GM23248 (cell line): Measurements from ENCODE around the gene CCDC187. TPM values are rescaled to one million over a fixed set of nuclear protein-coding genes. Genes with fewer than 3 reads are reported as not detected.
"Not testable (repeated sequence)": the region's sequence is repeated elsewhere in the genome, so short reads cannot be mapped to it uniquely, and the experiment has no call there.

Experiments used
- DNase-seq: peaks from one replicate; pipeline ENCODE4 v3.0.0-alpha.2; 2015
- H2AFZ ChIP-seq: fragments of 200-600 bp; sonication (generic); 2 replicates; pipeline ENCODE4 v1.6.1; 2016; ENCODE audit warnings: antibody characterized with exemption
- H3F3A ChIP-seq: fragments of 200-600 bp; sonication (generic); 2 replicates; pipeline ENCODE4 v1.6.1; 2016; ENCODE audit warnings: mild to moderate bottlenecking, antibody characterized with exemption, mixed run types; ENCODE audit not compliant: insufficient read depth
- H3K27ac ChIP-seq: fragments of 200-600 bp; sonication (generic); 2 replicates; pipeline ENCODE4 v1.5.1; 2016; ENCODE audit warnings: mild to moderate bottlenecking
- H3K27me3 ChIP-seq: fragments of 200-600 bp; sonication (generic); replicated peaks from 2 replicates; pipeline ENCODE4 v1.6.1; 2016; ENCODE audit warnings: mild to moderate bottlenecking; ENCODE audit not compliant: insufficient read depth
- H3K36me3 ChIP-seq: fragments of 200-600 bp; sonication (generic); 2 replicates; pipeline ENCODE4 v1.6.1; 2016; ENCODE audit warnings: low read depth, mild to moderate bottlenecking
- H3K4me1 ChIP-seq: fragments of 200-600 bp; sonication (generic); 2 replicates; pipeline ENCODE4 v1.6.1; 2016; ENCODE audit warnings: mild to moderate bottlenecking; ENCODE audit not compliant: insufficient read depth
- H3K4me2 ChIP-seq: fragments of 200-600 bp; sonication (generic); one replicate; pipeline ENCODE4 v1.6.1; 2016; ENCODE audit warnings: mild to moderate bottlenecking; ENCODE audit not compliant: unreplicated experiment
- H3K4me3 ChIP-seq: fragments of 200-600 bp; sonication (generic); 2 replicates; pipeline ENCODE4 v1.5.1; 2016; ENCODE audit warnings: mild to moderate bottlenecking
- H3K79me2 ChIP-seq: fragments of 200-600 bp; sonication (generic); 2 replicates; pipeline ENCODE4 v1.6.1; 2016; ENCODE audit warnings: mild to moderate bottlenecking; ENCODE audit not compliant: insufficient read depth
- H3K9ac ChIP-seq: fragments of 200-600 bp; sonication (generic); 2 replicates; pipeline ENCODE4 v1.6.1; 2016; ENCODE audit warnings: mild to moderate bottlenecking
- H3K9me2 ChIP-seq: fragments of 200-600 bp; sonication (generic); 2 replicates; pipeline ENCODE4 v1.6.1; 2016; ENCODE audit warnings: mixed run types, mild to moderate bottlenecking, moderate library complexity; ENCODE audit not compliant: insufficient read depth
- H3K9me3 ChIP-seq: fragments of 200-600 bp; sonication (generic); one replicate; pipeline ENCODE4 v1.6.1; 2017; ENCODE audit warnings: low read depth
- H4K20me1 ChIP-seq: fragments of 200-600 bp; sonication (generic); 2 replicates; pipeline ENCODE4 v1.6.0; 2016; ENCODE audit not compliant: insufficient read depth
- EZH2 ChIP-seq: fragments of 200-600 bp; sonication (generic); IDR thresholded peaks from 2 replicates; pipeline ENCODE4 v1.6.1; 2018; ENCODE audit warnings: antibody characterized with exemption, mild to moderate bottlenecking; ENCODE audit not compliant: insufficient read depth, poor library complexity, severe bottlenecking
- EZH2phosphoT487 ChIP-seq: fragments of 200-600 bp; sonication (generic); IDR thresholded peaks from 2 replicates; pipeline ENCODE4 v1.6.1; 2018; ENCODE audit warnings: antibody characterized with exemption, moderate library complexity, mild to moderate bottlenecking, low read depth; ENCODE audit not compliant: insufficient read depth
- WGBS, 2 experiments: methylation state at CpG; one replicate each; pipeline ENCODE4 v1.1.6; 2015 to 2017; ENCODE audit warnings: low lambda C conversion rate in 2 of 2, low coverage in 1 of 2; ENCODE audit errors: missing lambda C conversion rate in 2 of 2; 5-methylcytosine and 5-hydroxymethylcytosine counted together
- in situ Hi-C: fragments of 300-500 bp; cut with MboI; formaldehyde crosslinking; loops from 2 replicates; pipeline ENCODE4 v1.15.0; 2020
- polyA plus RNA-seq: library from polyadenylated mRNA; unstranded; fragments of >200 nt; fragmentation: Nextera tagmentation; extraction: Ambion mirVana; gene quantifications from 2 replicates; pipeline ENCODE4 v1.2.1, GENCODE V29; 2016
- total RNA-seq: library from RNA; depleted of rRNA; stranded (reverse); fragments of >200 nt; shearing (Covaris generic); gene quantifications from 2 replicates; pipeline ENCODE4 v1.2.3, GENCODE V29; 2014

The CCDC187 gene
- total and polyA plus RNA-seq, 2 experiments from 2014 or later = not detected

GRCh38 chr9:136238342-136238732, 65.6 kb downstream of the CCDC187 start:
- peaks cover 32% of the 10 kb centered on the region for H3K79me2 ChIP-seq
- H3K36me3 ChIP-seq = no peaks in the 10 kb centered on the region
- H3K4me3 ChIP-seq = no peak overlapping the region
- TF ChIP-seq EZH2phosphoT487 = no peak
- TF ChIP-seq EZH2 = no peak
- no peak overlapping the region for H3K9ac ChIP-seq
- H3K27me3 ChIP-seq = no peaks in the 10 kb centered on the region
- no peak overlapping the region for H3K4me2 ChIP-seq
- 79 to 81% methylated on average over 10 to 12 of the region's 12 CpGs for WGBS, 2 experiments
- no peaks in the 10 kb centered on the region for H3K9me3 ChIP-seq
- no peak for DNase-seq
- no peak overlapping the region for H2AFZ ChIP-seq
- no peaks in the 10 kb centered on the region for H4K20me1 ChIP-seq
- no peaks in the 10 kb centered on the region for H3F3A ChIP-seq
- no peak overlapping the region for H3K27ac ChIP-seq
- no peaks in the 10 kb centered on the region for H3K9me2 ChIP-seq
- in situ Hi-C loops = no loop called here
- no peaks in the 10 kb centered on the region for H3K4me1 ChIP-seq

- H3K9ac ChIP-seq = no peak overlapping the region
- no peaks in the 10 kb centered on the region for H3K9me2 ChIP-seq
- no peaks in the 10 kb centered on the region for H3K9me3 ChIP-seq
- no peak overlapping the region for H3K4me2 ChIP-seq
- H3K79me2 ChIP-seq = peaks cover 26% of the 10 kb centered on the region
- H3K27me3 ChIP-seq = no peaks in the 10 kb centered on the region
- H3K27ac ChIP-seq = no peak overlapping the region
- in situ Hi-C loops = no loop called here
- H2AFZ ChIP-seq = no peak overlapping the region
- 92 to 95% methylated on average over 26 to 30 of the region's 32 CpGs for WGBS, 2 experiments
- no peak for DNase-seq
- no peaks in the 10 kb centered on the region for H3F3A ChIP-seq
- no peak for TF ChIP-seq EZH2
- TF ChIP-seq EZH2phosphoT487 = no peak
- no peak overlapping the region for H3K4me3 ChIP-seq
- H3K36me3 ChIP-seq = no peaks in the 10 kb centered on the region
- H4K20me1 ChIP-seq = no peaks in the 10 kb centered on the region
- no peaks in the 10 kb centered on the region for H3K4me1 ChIP-seq
These were observed 66.2 kb downstream of the CCDC187 start for GRCh38 chr9:136237486-136238341.

- H3K27ac ChIP-seq, H3K27me3 ChIP-seq, DNase-seq, H3F3A ChIP-seq, H4K20me1 ChIP-seq, H3K36me3 ChIP-seq, H3K4me2 ChIP-seq, in situ Hi-C loops, H3K9ac ChIP-seq, H3K9me3 ChIP-seq, H2AFZ ChIP-seq, H3K4me3 ChIP-seq, H3K4me1 ChIP-seq, H3K9me2 ChIP-seq: not testable (repeated sequence)
- 95 to 97% methylated on average over 30 to 38 of the region's 43 CpGs for WGBS, 2 experiments
- H3K79me2 ChIP-seq = peaks cover 17% of the 10 kb centered on the region
These were observed 67.2 kb downstream of the CCDC187 start for GRCh38 chr9:136236471-136237410.

- Histone ChIP-seq H3K9ac (no peak overlapping the region), H3K27ac (no peak overlapping the region), H3K9me2 (no peaks in the 10 kb centered on the region), H3K4me1 (no peaks in the 10 kb centered on the region), H4K20me1 (no peaks in the 10 kb centered on the region), H3K27me3 (no peaks in the 10 kb centered on the region), H3K79me2 (peaks cover 8% of the 10 kb centered on the region; the same call in 1 of the 2 replicates), H2AFZ (no peak overlapping the region), H3K4me2 (no peak overlapping the region), H3F3A (no peaks in the 10 kb centered on the region), H3K9me3 (no peaks in the 10 kb centered on the region), H3K4me3 (no peak overlapping the region), H3K36me3 (no peaks in the 10 kb centered on the region)
- in situ Hi-C loops = no loop called here
- TF ChIP-seq EZH2 = no peak
- no peak for TF ChIP-seq EZH2phosphoT487
- 91% methylated on average over 27 of the region's 27 CpGs for WGBS, 2 experiments
- DNase-seq = no peak
These were observed 68.0 kb downstream of the CCDC187 start for GRCh38 chr9:136235709-136236455.
